GM12878 (cell line): ENCODE measurements around the gene GRAMD2B. TPM values are rescaled to one million over a fixed set of nuclear protein-coding genes. Genes with fewer than 3 reads are reported as not detected.

Source experiments
- ATAC-seq: fragments of 200-7000 bp; cut with Tn5 transposase; 3 replicates; pipeline ENCODE4 v1.9.1; 2020; ENCODE audit warnings: mild to moderate bottlenecking, moderate library complexity
- BruUV-seq: library from RNA; stranded (reverse); fragments of 400-500 nt; replicated peaks from 2 replicates; lab custom pipeline; 2021; lab: Mats Ljungman, UMichigan
- CTCF ChIA-PET: fragments of 300-600 bp; sonication (Branson Sonifier 250); formaldehyde crosslinking; extraction: SDS; loops from one replicate; lab custom pipeline; 2021; ENCODE audit warnings: inconsistent platforms; lab: Yijun Ruan, JAX
- POLR2A ChIA-PET: fragments of 350-600 bp; formaldehyde crosslinking; extraction: SDS; loops from one replicate; lab custom pipeline; 2021; ENCODE audit warnings: inconsistent platforms; lab: Charles Lee
- RAD21 ChIA-PET: fragments of 300-600 bp; sonication (Branson Sonifier 250); formaldehyde crosslinking; loops from one replicate; lab custom pipeline; 2023; ENCODE audit warnings: antibody characterized with exemption; ENCODE audit not compliant: unreplicated experiment; lab: Charles Lee
- SMC1A ChIA-PET: fragments of 300-600 bp; sonication (Branson Sonifier 250); formaldehyde crosslinking; loops from one replicate; lab custom pipeline; 2023; ENCODE audit not compliant: unreplicated experiment, uncharacterized antibody; lab: Charles Lee
- DNase-seq: peaks from one replicate; pipeline ENCODE4 v3.0.0-alpha.2; 2011; ENCODE audit warnings: low read depth, low spot score
- FAIRE-seq: peaks from 3 replicates; lab custom pipeline; 2011; peaks lifted over from hg19 to GRCh38; lab: Jason Lieb, UNC
- H2AFZ ChIP-seq: 2 replicates; pipeline ENCODE4 v1.6.0; 2011; ENCODE audit warnings: low read depth, low read length, control low read depth; ENCODE audit not compliant: control insufficient read depth
- H3K27ac ChIP-seq: 2 replicates; pipeline ENCODE4 v1.5.1; 2011; ENCODE audit warnings: control low read depth; ENCODE audit not compliant: control insufficient read depth, insufficient read depth
- H3K27me3 ChIP-seq, 2 experiments: replicated peaks in 1 of 2; 2 replicates each; pipeline versions ENCODE4 v1.6.0 to v1.6.1; 2011; ENCODE audit warnings: low read length in 1 of 2; ENCODE audit not compliant: control insufficient read depth in 2 of 2, insufficient read depth in 2 of 2
- H3K36me3 ChIP-seq, 2 experiments: 2 replicates each; pipeline ENCODE4 v1.5.1; 2011; ENCODE audit warnings: low read length in 1 of 2; ENCODE audit not compliant: control insufficient read depth in 2 of 2, insufficient read depth in 2 of 2
- H3K4me1 ChIP-seq: 2 replicates; pipeline ENCODE4 v1.6.1; 2011; ENCODE audit warnings: mild to moderate bottlenecking, low read length, moderate library complexity, mixed read lengths; ENCODE audit not compliant: control insufficient read depth, insufficient read depth
- H3K4me2 ChIP-seq: 2 replicates; pipeline ENCODE4 v1.6.0; 2011; ENCODE audit warnings: control low read depth; ENCODE audit not compliant: control insufficient read depth, insufficient read depth
- H3K4me3 ChIP-seq: fragments of 200-600 bp; sonication (generic); 2 replicates; pipeline ENCODE4 v1.5.1; 2016
- H3K79me2 ChIP-seq: 2 replicates; pipeline ENCODE4 v1.6.0; 2011; ENCODE audit warnings: low read length; ENCODE audit not compliant: control insufficient read depth, insufficient read depth
- H3K9ac ChIP-seq: 2 replicates; pipeline ENCODE4 v1.8.0; 2011; ENCODE audit warnings: low read length, control low read depth, mixed read lengths; ENCODE audit not compliant: control insufficient read depth, insufficient read depth
- H3K9me3 ChIP-seq: replicated peaks from 3 replicates; pipeline ENCODE4 v1.5.1; 2011; ENCODE audit warnings: mild to moderate bottlenecking, low read length; ENCODE audit not compliant: control insufficient read depth, insufficient read depth
- H4K20me1 ChIP-seq: 2 replicates; pipeline ENCODE4 v1.6.0; 2011; ENCODE audit not compliant: control insufficient read depth, insufficient read depth
- CHD2 ChIP-seq: IDR thresholded peaks from 2 replicates; pipeline ENCODE4 v1.6.1; 2011; ENCODE audit warnings: low read depth, low read length, improper control_type of control experiment, borderline replicate concordance
- CREB1 ChIP-seq: IDR thresholded peaks from 2 replicates; pipeline ENCODE4 v1.6.1; 2012; ENCODE audit warnings: low read depth, mild to moderate bottlenecking, inconsistent platforms
- NFYB ChIP-seq: IDR thresholded peaks from 2 replicates; pipeline ENCODE4 v1.6.1; 2011; ENCODE audit warnings: low read depth, mild to moderate bottlenecking, low read length, improper control_type of control experiment, moderate library complexity; ENCODE audit not compliant: insufficient read depth
- NR2C2 ChIP-seq: IDR thresholded peaks from 2 replicates; pipeline ENCODE4 v1.6.1; 2011; ENCODE audit warnings: borderline replicate concordance, low read depth; ENCODE audit not compliant: control insufficient read depth, insufficient read length
- PAX8 ChIP-seq: fragments of 450-650 bp; IDR thresholded peaks from 2 replicates; pipeline ENCODE4 v1.6.1; 2017; ENCODE audit warnings: mild to moderate bottlenecking, moderate library complexity
- RELA ChIP-seq: fragments of 450-650 bp; IDR thresholded peaks from 2 replicates; pipeline ENCODE4 v1.8.0; 2014; ENCODE audit warnings: borderline replicate concordance; ENCODE audit not compliant: partially characterized antibody
- YBX1 ChIP-seq: fragments of 450-650 bp; IDR thresholded peaks from 2 replicates; pipeline ENCODE4 v1.6.1; 2016; ENCODE audit warnings: antibody characterized with exemption
- ZNF274 ChIP-seq: IDR thresholded peaks from one replicate; pipeline ENCODE4 v1.8.0; 2011; ENCODE audit not compliant: insufficient read length, insufficient read depth
- ZNF384 ChIP-seq: IDR thresholded peaks from 2 replicates; pipeline ENCODE4 v1.6.1; 2012; ENCODE audit warnings: low read depth, mild to moderate bottlenecking, low read length, improper control_type of control experiment, borderline replicate concordance
- ZSCAN29 ChIP-seq: fragments of 450-650 bp; IDR thresholded peaks from 2 replicates; pipeline ENCODE4 v1.6.1; 2017; ENCODE audit warnings: mild to moderate bottlenecking, moderate library complexity
- in situ Hi-C: fragments of 300-500 bp; cut with MboI; formaldehyde crosslinking; loops from 9 replicates; pipeline ENCODE4 v1.14.3; 2018; ENCODE audit warnings: mixed read lengths
- intact Hi-C: fragments of 100-400 bp; cut with micrococcal nuclease; formaldehyde crosslinking; loops from one replicate; pipeline ENCODE4 v1.14.2; 2022; ENCODE audit not compliant: unreplicated experiment
- polyA plus RNA-seq, 11 experiments: library from polyadenylated mRNA; depleted of rRNA in 4 of 11; unstranded in 6 of 11; stranded (reverse) in 5 of 11; fragments of >200 nt; fragmentation: Nextera tagmentation in 4 of 11; fragmentation: Illumina TruSeq in 1 of 11; extraction: Ambion mirVana in 4 of 11; extraction: Trizol in 1 of 11; gene quantifications; 1 replicate in 1 of 11; 2 replicates in 10 of 11; pipeline versions ENCODE4 v1.2.1 to v1.2.3, GENCODE V29; 2011 to 2016; ENCODE audit warnings: inconsistent platforms in 2 of 11, missing spikeins in 2 of 11, low read depth in 1 of 11
- total RNA-seq, 4 experiments: library from RNA; depleted of rRNA in 3 of 4; stranded (reverse); fragments of >200 nt in 3 of 4; fragmentation: Illumina TruSeq in 1 of 4; extraction: Trizol in 1 of 4; gene quantifications; 2 replicates each; pipeline versions ENCODE4 v1.2.1 to v1.2.3, GENCODE V29; 2013 to 2021
- TF ChIP-seq, protein P1 (sequence below): fragments of 450-650 bp; IDR thresholded peaks from 2 replicates; pipeline ENCODE4 v1.6.1; 2016; ENCODE audit warnings: mild to moderate bottlenecking
- TF ChIP-seq, protein P2 (sequence below): fragments of 450-650 bp; IDR thresholded peaks from 2 replicates; pipeline ENCODE4 v1.6.1; 2017; ENCODE audit warnings: borderline replicate concordance
- TF ChIP-seq, protein P3 (sequence below): IDR thresholded peaks from 2 replicates; pipeline ENCODE4 v1.6.1; 2011; ENCODE audit warnings: low read depth, mild to moderate bottlenecking, low read length, moderate library complexity, borderline replicate concordance; ENCODE audit errors: extremely low read depth
- TF ChIP-seq, protein P4 (sequence below): fragments of 450-650 bp; IDR thresholded peaks from 2 replicates; pipeline ENCODE4 v1.6.1; 2017; ENCODE audit warnings: mild to moderate bottlenecking, moderate library complexity

The GRAMD2B gene
- total and polyA plus RNA-seq, 10 of the 15 experiments (the other 5 are each of a cell fraction or from before 2014, with no cell fraction given): 1.9 to 21.5 (median 8.4) TPM

DNA sequence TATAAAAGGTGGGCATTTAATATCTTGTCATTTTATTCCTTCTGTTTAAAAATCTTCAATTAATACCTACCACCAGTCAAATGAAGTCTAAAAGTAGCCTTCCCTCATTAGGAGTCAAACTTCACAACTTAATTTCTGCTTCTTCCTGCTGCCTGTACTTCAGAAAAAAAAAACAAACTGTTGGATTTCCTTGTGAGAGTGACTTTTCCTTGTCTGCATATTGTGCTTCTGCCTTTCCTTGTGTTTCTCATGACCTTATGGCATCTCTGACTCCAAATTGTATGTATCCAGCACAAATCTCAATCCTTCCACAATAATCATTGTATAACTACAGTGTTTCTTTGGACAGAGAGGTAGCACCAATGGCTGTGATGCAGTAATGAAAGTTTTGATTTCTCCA is 32.1 kb downstream of the GRAMD2B start:
- no peaks in the 10 kb centered on the region for H3K36me3 ChIP-seq
- TF ChIP-seq RELA (no peak), CREB1 (no peak), NFYB (no peak), YBX1 (no peak), ZNF274 (no peak), PAX8 (no peak), ZSCAN29 (no peak), NR2C2 (no peak), CHD2 (no peak), ZNF384 (no peak)
- TF ChIP-seq, protein P1, sequence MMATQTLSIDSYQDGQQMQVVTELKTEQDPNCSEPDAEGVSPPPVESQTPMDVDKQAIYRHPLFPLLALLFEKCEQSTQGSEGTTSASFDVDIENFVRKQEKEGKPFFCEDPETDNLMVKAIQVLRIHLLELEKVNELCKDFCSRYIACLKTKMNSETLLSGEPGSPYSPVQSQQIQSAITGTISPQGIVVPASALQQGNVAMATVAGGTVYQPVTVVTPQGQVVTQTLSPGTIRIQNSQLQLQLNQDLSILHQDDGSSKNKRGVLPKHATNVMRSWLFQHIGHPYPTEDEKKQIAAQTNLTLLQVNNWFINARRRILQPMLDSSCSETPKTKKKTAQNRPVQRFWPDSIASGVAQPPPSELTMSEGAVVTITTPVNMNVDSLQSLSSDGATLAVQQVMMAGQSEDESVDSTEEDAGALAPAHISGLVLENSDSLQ: no peak
- TF ChIP-seq, protein P2, sequence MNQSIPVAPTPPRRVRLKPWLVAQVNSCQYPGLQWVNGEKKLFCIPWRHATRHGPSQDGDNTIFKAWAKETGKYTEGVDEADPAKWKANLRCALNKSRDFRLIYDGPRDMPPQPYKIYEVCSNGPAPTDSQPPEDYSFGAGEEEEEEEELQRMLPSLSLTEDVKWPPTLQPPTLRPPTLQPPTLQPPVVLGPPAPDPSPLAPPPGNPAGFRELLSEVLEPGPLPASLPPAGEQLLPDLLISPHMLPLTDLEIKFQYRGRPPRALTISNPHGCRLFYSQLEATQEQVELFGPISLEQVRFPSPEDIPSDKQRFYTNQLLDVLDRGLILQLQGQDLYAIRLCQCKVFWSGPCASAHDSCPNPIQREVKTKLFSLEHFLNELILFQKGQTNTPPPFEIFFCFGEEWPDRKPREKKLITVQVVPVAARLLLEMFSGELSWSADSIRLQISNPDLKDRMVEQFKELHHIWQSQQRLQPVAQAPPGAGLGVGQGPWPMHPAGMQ: no peak
- TF ChIP-seq, protein P3, sequence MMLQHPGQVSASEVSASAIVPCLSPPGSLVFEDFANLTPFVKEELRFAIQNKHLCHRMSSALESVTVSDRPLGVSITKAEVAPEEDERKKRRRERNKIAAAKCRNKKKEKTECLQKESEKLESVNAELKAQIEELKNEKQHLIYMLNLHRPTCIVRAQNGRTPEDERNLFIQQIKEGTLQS: no peak
- TF ChIP-seq, protein P4, sequence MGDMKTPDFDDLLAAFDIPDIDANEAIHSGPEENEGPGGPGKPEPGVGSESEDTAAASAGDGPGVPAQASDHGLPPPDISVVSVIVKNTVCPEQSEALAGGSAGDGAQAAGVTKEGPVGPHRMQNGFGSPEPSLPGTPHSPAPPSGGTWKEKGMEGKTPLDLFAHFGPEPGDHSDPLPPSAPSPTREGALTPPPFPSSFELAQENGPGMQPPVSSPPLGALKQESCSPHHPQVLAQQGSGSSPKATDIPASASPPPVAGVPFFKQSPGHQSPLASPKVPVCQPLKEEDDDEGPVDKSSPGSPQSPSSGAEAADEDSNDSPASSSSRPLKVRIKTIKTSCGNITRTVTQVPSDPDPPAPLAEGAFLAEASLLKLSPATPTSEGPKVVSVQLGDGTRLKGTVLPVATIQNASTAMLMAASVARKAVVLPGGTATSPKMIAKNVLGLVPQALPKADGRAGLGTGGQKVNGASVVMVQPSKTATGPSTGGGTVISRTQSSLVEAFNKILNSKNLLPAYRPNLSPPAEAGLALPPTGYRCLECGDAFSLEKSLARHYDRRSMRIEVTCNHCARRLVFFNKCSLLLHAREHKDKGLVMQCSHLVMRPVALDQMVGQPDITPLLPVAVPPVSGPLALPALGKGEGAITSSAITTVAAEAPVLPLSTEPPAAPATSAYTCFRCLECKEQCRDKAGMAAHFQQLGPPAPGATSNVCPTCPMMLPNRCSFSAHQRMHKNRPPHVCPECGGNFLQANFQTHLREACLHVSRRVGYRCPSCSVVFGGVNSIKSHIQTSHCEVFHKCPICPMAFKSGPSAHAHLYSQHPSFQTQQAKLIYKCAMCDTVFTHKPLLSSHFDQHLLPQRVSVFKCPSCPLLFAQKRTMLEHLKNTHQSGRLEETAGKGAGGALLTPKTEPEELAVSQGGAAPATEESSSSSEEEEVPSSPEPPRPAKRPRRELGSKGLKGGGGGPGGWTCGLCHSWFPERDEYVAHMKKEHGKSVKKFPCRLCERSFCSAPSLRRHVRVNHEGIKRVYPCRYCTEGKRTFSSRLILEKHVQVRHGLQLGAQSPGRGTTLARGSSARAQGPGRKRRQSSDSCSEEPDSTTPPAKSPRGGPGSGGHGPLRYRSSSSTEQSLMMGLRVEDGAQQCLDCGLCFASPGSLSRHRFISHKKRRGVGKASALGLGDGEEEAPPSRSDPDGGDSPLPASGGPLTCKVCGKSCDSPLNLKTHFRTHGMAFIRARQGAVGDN: no peak
- H3K27ac ChIP-seq: no peak overlapping the region
- RAD21 ChIA-PET: no interaction called here
- H3K27me3 ChIP-seq: no peaks in the 10 kb centered on the region
- no peak overlapping the region for H3K4me3 ChIP-seq
- no peak overlapping the region for H3K9ac ChIP-seq
- peaks cover 12% of the 10 kb centered on the region for H3K4me1 ChIP-seq
- FAIRE-seq (no peak), ATAC-seq (no peak), DNase-seq (no peak)
- in situ Hi-C loops (no loop called here), intact Hi-C loops (no loop called here)
- POLR2A ChIA-PET: no interaction called here
- CTCF ChIA-PET: no interaction called here
- SMC1A ChIA-PET: no interaction called here
- no peaks in the 10 kb centered on the region for H4K20me1 ChIP-seq
- H3K9me3 ChIP-seq: no peaks in the 10 kb centered on the region; the same call in 2 of the 3 replicates
- H3K79me2 ChIP-seq: no peaks in the 10 kb centered on the region; the same call in 1 of the 2 replicates
- H3K4me2 ChIP-seq: no peak overlapping the region
- no peak overlapping the region for H2AFZ ChIP-seq
- no TSS peak for BruUV-seq
